ENCODE results near the gene KRT9. TPM values are rescaled to one million over a fixed set of nuclear protein-coding genes. Genes with fewer than 3 reads are reported as not detected.

KRT9 gene
- total RNA-seq, 1 experiment from 2014 or later: not detected

GRCh38 chr17:41555105-41555887 lies 16.6 kb downstream of the KRT9 start:
- H3K27me3 Mint-ChIP-seq (ENCODE audit: unreplicated experiment): no peaks in the 10 kb centered on the region
- no peak for TF ChIP-seq CTCF (IDR thresholded peaks at IDR 0.05; ENCODE audit: unreplicated experiment)
- H3K4me1 Mint-ChIP-seq (ENCODE audit: low read depth, unreplicated experiment): peaks cover 45% of the 10 kb centered on the region
- BruUV-seq (replicated peaks): no TSS peak
- no peak overlapping the region for H3K4me3 Mint-ChIP-seq (ENCODE audit: low read depth, unreplicated experiment)
- CTCF ChIA-PET: interaction anchor here (0.7 to 1.4 kb wide), 9 partner anchors 9 to 110 kb away, joined by 3 to 13 read pairs (median 4); no protein-coding TSS in a partner anchor
- DNase-seq: peak; percentile 52
- no peak overlapping the region for H3K27ac Mint-ChIP-seq (ENCODE audit: unreplicated experiment)
- no peaks in the 10 kb centered on the region for H3K9me3 Mint-ChIP-seq (ENCODE audit: low read depth, unreplicated experiment)
- no peaks in the 10 kb centered on the region for H3K36me3 Mint-ChIP-seq (ENCODE audit: insufficient read depth, unreplicated experiment)
- intact Hi-C loops (cut with micrococcal nuclease; ENCODE audit: unreplicated experiment): loop anchor here (2.0 kb wide), 1 partner anchor 24 kb away; no protein-coding TSS in a partner anchor

GRCh38 chr17:41553987-41554680 lies 17.7 kb downstream of the KRT9 start:
- H3K27ac Mint-ChIP-seq (ENCODE audit: unreplicated experiment): no peak overlapping the region
- H3K9me3 Mint-ChIP-seq (ENCODE audit: low read depth, unreplicated experiment): no peaks in the 10 kb centered on the region
- no TSS peak for BruUV-seq (replicated peaks)
- H3K27me3 Mint-ChIP-seq (ENCODE audit: unreplicated experiment): no peaks in the 10 kb centered on the region
- peaks cover 57% of the 10 kb centered on the region for H3K4me1 Mint-ChIP-seq (ENCODE audit: low read depth, unreplicated experiment)
- intact Hi-C loops (cut with micrococcal nuclease; ENCODE audit: unreplicated experiment): loop anchor here (2.0 kb wide), 1 partner anchor 25 kb away; no protein-coding TSS in a partner anchor
- no peak for TF ChIP-seq CTCF (IDR thresholded peaks at IDR 0.05; ENCODE audit: unreplicated experiment)
- DNase-seq: no peak
- CTCF ChIA-PET: interaction anchor here (1.0 kb wide), 1 partner anchor 33 kb away, joined by 3 read pairs; no protein-coding TSS in a partner anchor
- H3K4me3 Mint-ChIP-seq (ENCODE audit: low read depth, unreplicated experiment): no peak overlapping the region
- peaks cover 4% of the 10 kb centered on the region for H3K36me3 Mint-ChIP-seq (ENCODE audit: insufficient read depth, unreplicated experiment)

DNA sequence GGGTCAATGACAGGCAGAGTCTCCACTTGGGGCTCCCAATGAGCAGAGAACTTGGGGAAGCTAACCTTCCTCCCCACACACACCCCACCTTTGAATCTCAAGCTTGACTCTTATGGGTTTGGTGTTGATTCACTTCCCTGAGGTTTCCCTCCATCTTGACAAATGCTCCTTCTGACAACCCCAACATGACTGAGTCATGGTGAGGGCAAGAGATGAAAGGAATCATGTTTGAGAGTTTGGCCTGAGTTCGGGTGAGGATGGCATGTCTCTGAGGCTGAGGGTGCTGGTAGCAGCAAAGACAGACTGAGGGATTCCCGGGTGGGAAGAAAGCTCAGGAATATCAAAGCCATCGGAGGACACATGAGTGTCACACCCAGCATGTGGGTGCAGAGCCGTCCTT lies 18.7 kb downstream of the KRT9 start:
- no peaks in the 10 kb centered on the region for H3K9me3 Mint-ChIP-seq (ENCODE audit: low read depth, unreplicated experiment)
- no peak for TF ChIP-seq CTCF (IDR thresholded peaks at IDR 0.05; ENCODE audit: unreplicated experiment)
- no peak overlapping the region for H3K27ac Mint-ChIP-seq (ENCODE audit: unreplicated experiment)
- intact Hi-C loops (cut with micrococcal nuclease; ENCODE audit: unreplicated experiment): no loop called here
- peaks cover 66% of the 10 kb centered on the region for H3K4me1 Mint-ChIP-seq (ENCODE audit: low read depth, unreplicated experiment)
- BruUV-seq (replicated peaks): no TSS peak
- peaks cover 13% of the 10 kb centered on the region for H3K36me3 Mint-ChIP-seq (ENCODE audit: insufficient read depth, unreplicated experiment)
- CTCF ChIA-PET: interaction anchor here (1.0 to 1.9 kb wide), 4 partner anchors 93 to 112 kb away, joined by 3 to 5 read pairs (median 4); no protein-coding TSS in a partner anchor
- DNase-seq: no peak
- no peaks in the 10 kb centered on the region for H3K27me3 Mint-ChIP-seq (ENCODE audit: unreplicated experiment)
- no peak overlapping the region for H3K4me3 Mint-ChIP-seq (ENCODE audit: low read depth, unreplicated experiment)

DNA sequence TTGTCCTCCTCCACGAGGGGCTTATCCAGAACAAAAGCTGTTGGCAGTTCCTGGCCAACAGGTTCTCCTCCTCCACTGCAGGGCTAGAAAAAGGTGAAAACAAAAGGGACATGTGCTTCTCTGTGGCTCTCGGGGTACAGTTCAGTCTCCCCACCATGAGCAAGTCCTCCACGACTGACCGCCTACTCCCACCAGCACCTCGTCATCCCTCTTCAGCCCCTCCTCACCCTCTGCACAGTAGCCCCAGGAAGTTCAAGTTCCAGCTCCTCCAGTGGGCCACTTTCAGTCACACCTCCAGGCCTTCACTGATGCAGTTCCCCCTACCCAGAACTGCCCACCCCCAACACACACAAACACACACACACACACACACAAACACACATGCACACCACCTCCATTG lies 19.4 kb downstream of the KRT9 start:
- Mint-ChIP-seq H3K4me1 (ENCODE audit: low read depth, unreplicated experiment) (peaks cover 73% of the 10 kb centered on the region), H3K4me3 (ENCODE audit: low read depth, unreplicated experiment) (no peak overlapping the region), H3K9me3 (ENCODE audit: low read depth, unreplicated experiment) (no peaks in the 10 kb centered on the region), H3K27ac (ENCODE audit: unreplicated experiment) (no peak overlapping the region), H3K27me3 (ENCODE audit: unreplicated experiment) (no peaks in the 10 kb centered on the region), H3K36me3 (ENCODE audit: insufficient read depth, unreplicated experiment) (peaks cover 21% of the 10 kb centered on the region)
- intact Hi-C loops (cut with micrococcal nuclease; ENCODE audit: unreplicated experiment): no loop called here
- CTCF ChIA-PET: interaction anchor here (0.6 to 1.9 kb wide), 6 partner anchors 31 to 113 kb away, joined by 3 to 7 read pairs (median 4); no protein-coding TSS in a partner anchor
- no peak for TF ChIP-seq CTCF (IDR thresholded peaks at IDR 0.05; ENCODE audit: unreplicated experiment)
- no peak for DNase-seq
- BruUV-seq (replicated peaks): no TSS peak
